HEK293 (cell line): ENCODE measurements around the gene ZFHX3.

ENCODE experiments used
- CTCF ChIA-PET: fragments of 350-600 bp; formaldehyde crosslinking; extraction: SDS; loops from one replicate; lab custom pipeline; 2021; ENCODE audit warnings: antibody characterized with exemption; lab: Yijun Ruan, JAX
- POLR2A ChIA-PET: fragments of 300-600 bp; formaldehyde crosslinking; extraction: SDS; loops from one replicate; lab custom pipeline; 2020; ENCODE audit warnings: antibody characterized with exemption, inconsistent platforms; lab: Yijun Ruan, JAX
- H3K27ac ChIP-seq: fragments of 200-500 bp; sonication (Bioruptor generic); 2 replicates; pipeline ENCODE4 v1.5.1; 2014; ENCODE audit warnings: low read depth, low read length, control low read depth, inconsistent platforms; ENCODE audit errors: extremely low read depth
- H3K36me3 ChIP-seq, 2 experiments: fragments of 200-500 bp in 1 of 2; sonication (Bioruptor generic) in 1 of 2; 1 replicate in 1 of 2; 2 replicates in 1 of 2; pipeline ENCODE4 v1.5.1; 2014 to 2017; ENCODE audit warnings: inconsistent platforms in 2 of 2, low read length in 2 of 2; ENCODE audit not compliant: control insufficient read depth in 2 of 2, insufficient read depth in 1 of 2
- H3K4me1 ChIP-seq: fragments of 200-500 bp; sonication (Bioruptor generic); 2 replicates; pipeline ENCODE4 v1.5.1; 2014; ENCODE audit warnings: mild to moderate bottlenecking, low read length, inconsistent platforms; ENCODE audit not compliant: control insufficient read depth, insufficient read depth
- H3K4me3 ChIP-seq: 2 replicates; pipeline ENCODE4 v1.5.1; 2011; ENCODE audit warnings: low read depth, mild to moderate bottlenecking, control low read depth, low read length, moderate library complexity
- H3K9me3 ChIP-seq: fragments of 200-500 bp; sonication (Bioruptor generic); 2 replicates; pipeline ENCODE4 v1.5.1; 2014; ENCODE audit warnings: low read depth, low read length, inconsistent platforms; ENCODE audit not compliant: control insufficient read depth, insufficient read depth
- HIC1 ChIP-seq: fragments of 450-650 bp; formaldehyde crosslinking; IDR thresholded peaks from 2 replicates; pipeline ENCODE4 v1.5.1; 2016; ENCODE audit warnings: missing biosample characterization, missing genetic modification characterization
- MYNN ChIP-seq: fragments of 450-650 bp; formaldehyde crosslinking; IDR thresholded peaks from 2 replicates; pipeline ENCODE4 v1.5.1; 2016; ENCODE audit warnings: missing biosample characterization, missing genetic modification characterization, borderline replicate concordance
- PRDM6 ChIP-seq: fragments of 450-650 bp; formaldehyde crosslinking; IDR thresholded peaks from 2 replicates; pipeline ENCODE4 v1.5.1; 2017; ENCODE audit warnings: missing biosample characterization, missing genetic modification characterization
- TCF7L2 ChIP-seq: IDR thresholded peaks from 2 replicates; pipeline ENCODE4 v1.6.1; 2011; ENCODE audit warnings: low read depth, mild to moderate bottlenecking, inconsistent platforms, low read length, moderate library complexity, borderline replicate concordance
- WT1 ChIP-seq: fragments of 450-650 bp; formaldehyde crosslinking; IDR thresholded peaks from 2 replicates; pipeline ENCODE4 v1.5.1; 2016; ENCODE audit warnings: missing biosample characterization, missing genetic modification characterization
- ZBTB26 ChIP-seq: fragments of 450-650 bp; formaldehyde crosslinking; optimal IDR thresholded peaks from 2 replicates; pipeline ENCODE3; 2016; ENCODE audit warnings: missing biosample characterization, mild to moderate bottlenecking, missing genetic modification characterization
- ZNF121 ChIP-seq: fragments of 450-650 bp; formaldehyde crosslinking; IDR thresholded peaks from 2 replicates; pipeline ENCODE4 v1.5.1; 2016; ENCODE audit warnings: missing biosample characterization, missing genetic modification characterization
- ZNF148 ChIP-seq: fragments of 450-650 bp; formaldehyde crosslinking; IDR thresholded peaks from 2 replicates; pipeline ENCODE4 v1.5.0; 2017; ENCODE audit warnings: missing biosample characterization, missing genetic modification characterization, borderline replicate concordance
- ZNF23 ChIP-seq: fragments of 450-650 bp; formaldehyde crosslinking; IDR thresholded peaks from 2 replicates; pipeline ENCODE4 v1.5.1; 2016; ENCODE audit warnings: missing biosample characterization, missing genetic modification characterization, borderline replicate concordance
- ZNF624 ChIP-seq: fragments of 450-650 bp; formaldehyde crosslinking; IDR thresholded peaks from 2 replicates; pipeline ENCODE4 v1.5.1; 2017; ENCODE audit warnings: missing biosample characterization, missing genetic modification characterization
- ZNF701 ChIP-seq: fragments of 450-650 bp; formaldehyde crosslinking; IDR thresholded peaks from 2 replicates; pipeline ENCODE4 v1.5.1; 2016; ENCODE audit warnings: missing biosample characterization, missing genetic modification characterization

ZFHX3 gene

GRCh38 chr16:72752004-72752695, 295.8 kb downstream of the ZFHX3 start:
- Histone ChIP-seq H3K36me3 (no peaks in the 10 kb centered on the region), H3K4me1 (peaks cover 26% of the 10 kb centered on the region), H3K9me3 (no peaks in the 10 kb centered on the region), H3K4me3 (no peak overlapping the region), H3K27ac (no peak overlapping the region)
- TF ChIP-seq ZNF23 (tag by site-specific recombination) (no peak), MYNN (no peak), HIC1 (tag by site-specific recombination) (no peak)
- POLR2A ChIA-PET, result no interaction called here
- CTCF ChIA-PET, result interaction anchor here (0.5 to 0.6 kb wide), 3 partner anchors 161 to 353 kb away, joined by 3 read pairs; no protein-coding TSS in a partner anchor

GRCh38 chr16:72751076-72751475, 296.9 kb downstream of the ZFHX3 start:
- no peak overlapping the region for H3K4me3 ChIP-seq
- no peak overlapping the region for H3K27ac ChIP-seq
- H3K4me1 ChIP-seq, result peaks cover 26% of the 10 kb centered on the region
- ChIA-PET CTCF (no interaction called here), POLR2A (no interaction called here)
- no peaks in the 10 kb centered on the region for H3K9me3 ChIP-seq
- TF ChIP-seq WT1 (tag by site-specific recombination), result no peak
- no peaks in the 10 kb centered on the region for H3K36me3 ChIP-seq

GRCh38 chr16:72749091-72749490, 298.8 kb downstream of the ZFHX3 start:
- TF ChIP-seq TCF7L2, result peak; percentile 93
- TF ChIP-seq PRDM6 (tag by site-specific recombination), result peak; percentile 67; the same call in 1 of the 2 replicates
- TF ChIP-seq ZNF121 (tag by site-specific recombination), result no peak
- TF ChIP-seq, all 188 proteins: peak for 2
- Histone ChIP-seq H3K4me1 (peaks cover 26% of the 10 kb centered on the region), H3K9me3 (no peaks in the 10 kb centered on the region), H3K27ac (no peak overlapping the region), H3K36me3 (no peaks in the 10 kb centered on the region), H3K4me3 (no peak overlapping the region)
- CTCF ChIA-PET, result no interaction called here
- POLR2A ChIA-PET, result no interaction called here

- H3K4me3 ChIP-seq, result no peak overlapping the region
- no peak overlapping the region for H3K27ac ChIP-seq
- TF ChIP-seq ZBTB26 (no peak), ZNF701 (tag by site-specific recombination) (no peak), ZNF624 (no peak), ZNF148 (tag by site-specific recombination) (no peak)
- H3K36me3 ChIP-seq, result no peaks in the 10 kb centered on the region
- ChIA-PET CTCF (interaction anchor here (0.7 kb wide), 1 partner anchor 344 kb away, joined by 3 read pairs; no protein-coding TSS in a partner anchor), POLR2A (interaction anchor here (0.6 kb wide), 1 partner anchor 380 kb away, joined by 3 read pairs; no protein-coding TSS in a partner anchor)
- H3K4me1 ChIP-seq, result peaks cover 10% of the 10 kb centered on the region
- no peaks in the 10 kb centered on the region for H3K9me3 ChIP-seq
Measured at GRCh38 chr16:72744076-72744793, 303.7 kb downstream of the ZFHX3 start.
